Effector CD8-positive, alpha-beta T cell (primary cell): Measurements from ENCODE around the gene ICA1L.
"Not testable (repeated sequence)": the region's sequence is repeated elsewhere in the genome, so short reads cannot be mapped to it uniquely, and the experiment has no call there.

Experiments
- DNase-seq: peaks from one replicate; lab custom pipeline; 2025; lab: John Stamatoyannopoulos, UW
- total RNA-seq, 4 experiments: gene quantifications; one replicate each; lab custom pipeline; 2026; lab: John Stamatoyannopoulos, UW

Gene ICA1L
- 4.0 to 4.2 (median 4.1) reads per million in 4 experiments for total RNA-seq

DNA sequence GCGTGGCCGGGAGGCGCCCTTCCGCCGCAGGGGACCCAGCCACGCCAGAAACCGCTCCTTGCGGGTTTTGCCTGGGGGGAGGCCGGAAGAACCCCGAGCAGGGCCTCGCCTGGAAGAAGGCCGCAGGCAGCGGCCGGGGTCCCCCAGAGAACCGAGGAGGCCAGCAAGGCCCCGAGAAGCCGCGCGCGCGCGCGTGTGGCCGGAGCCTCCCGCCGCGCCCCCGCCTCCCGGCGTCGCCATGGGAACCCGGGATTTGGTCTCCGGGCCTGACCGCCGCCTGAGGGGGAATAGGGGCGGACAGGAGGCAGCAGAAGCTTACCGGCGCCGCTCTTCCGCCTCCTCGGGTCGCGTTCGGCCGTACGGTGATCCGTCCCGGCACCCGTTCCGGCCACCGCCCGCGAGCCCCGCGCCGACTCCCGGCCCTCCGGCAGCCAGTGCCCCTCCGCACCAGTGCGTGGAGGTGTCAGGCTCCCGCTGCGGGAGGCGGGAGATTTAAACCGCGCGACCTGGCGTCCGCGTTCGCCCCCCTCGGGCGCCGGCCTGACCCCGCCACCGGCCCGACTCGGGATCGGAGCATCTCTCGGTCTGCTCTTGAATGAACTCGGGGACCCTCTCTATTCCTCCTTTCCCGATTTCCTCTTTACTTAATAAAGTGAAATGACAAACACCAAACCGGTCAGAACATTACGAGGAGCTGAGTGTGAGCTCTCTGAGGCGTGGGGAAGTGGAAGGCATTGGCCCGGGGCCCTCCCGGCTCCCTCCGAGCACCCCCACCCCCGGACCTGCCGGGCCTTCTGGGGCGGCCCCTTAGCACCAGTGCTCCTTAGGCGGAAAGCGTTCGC is at the start of gene ICA1L:
ICA1L (minus strand) TSS at position 467 of the 842 bp plus-strand sequence. CDS start 42,757 bp downstream, outside the sequence.
- peak; percentile 29 for DNase-seq

- DNase-seq, result no peak
These were observed 47.3 kb upstream of the ICA1L start for GRCh38 chr2:202918860-202919259.

- DNase-seq, result not testable (repeated sequence)
These were observed 41.0 kb upstream of the ICA1L start for GRCh38 chr2:202912342-202913201.

DNA sequence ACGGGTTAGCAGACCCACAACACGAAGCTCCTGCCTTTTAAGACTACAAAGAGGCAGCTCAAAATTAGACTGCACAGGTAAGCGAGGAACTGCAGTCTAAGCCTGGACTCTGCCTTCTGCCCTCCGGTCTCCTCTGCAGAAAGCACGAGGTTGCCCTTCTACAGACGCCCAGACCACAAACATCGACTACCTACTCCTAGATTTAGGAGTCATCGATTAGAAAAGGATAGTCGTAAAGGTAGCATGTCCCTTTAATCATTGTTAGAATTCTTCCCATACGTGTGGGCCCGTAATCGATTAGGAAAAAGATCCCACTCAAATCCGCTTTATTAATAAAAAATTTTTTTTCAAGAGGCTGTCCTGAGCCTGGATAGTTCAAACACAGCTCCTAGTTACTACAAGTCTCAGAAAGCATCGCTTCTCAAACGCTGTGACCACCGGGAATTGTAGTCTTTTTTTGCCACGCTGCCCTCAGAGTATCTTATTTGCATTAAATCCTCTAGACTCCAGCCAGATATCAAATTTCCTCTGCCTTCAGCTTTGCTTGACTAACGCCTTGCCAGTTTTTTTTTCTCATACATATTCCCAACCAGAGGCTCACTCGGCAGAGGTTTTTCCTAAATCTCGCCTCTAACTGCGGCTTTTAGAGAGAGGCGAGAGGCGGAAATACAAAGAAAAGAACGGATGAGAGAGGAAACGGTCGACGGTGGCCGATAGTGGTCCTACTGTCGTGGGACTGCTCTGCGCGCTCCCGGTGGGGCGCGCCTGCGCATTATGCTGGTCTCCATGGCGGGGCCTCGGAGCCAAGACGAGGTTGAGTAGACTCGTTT is 40.2 kb upstream of the ICA1L start, which contains the start of the genes CARF and WDR12:
CARF (plus strand) TSS at position 764 of the 830 bp plus-strand sequence. CDS start 29,628 bp downstream, outside the sequence.
WDR12 (minus strand) TSS at position 162 of the 830 bp plus-strand sequence. CDS start 197 bp downstream, outside the sequence.
- DNase-seq, result peak; percentile 80

GRCh38 chr2:202911203-202911511 is 39.6 kb upstream of the ICA1L start:
- no peak for DNase-seq

- DNase-seq, result no peak
These were observed 39.1 kb upstream of the ICA1L start for GRCh38 chr2:202910698-202911097.

DNA sequence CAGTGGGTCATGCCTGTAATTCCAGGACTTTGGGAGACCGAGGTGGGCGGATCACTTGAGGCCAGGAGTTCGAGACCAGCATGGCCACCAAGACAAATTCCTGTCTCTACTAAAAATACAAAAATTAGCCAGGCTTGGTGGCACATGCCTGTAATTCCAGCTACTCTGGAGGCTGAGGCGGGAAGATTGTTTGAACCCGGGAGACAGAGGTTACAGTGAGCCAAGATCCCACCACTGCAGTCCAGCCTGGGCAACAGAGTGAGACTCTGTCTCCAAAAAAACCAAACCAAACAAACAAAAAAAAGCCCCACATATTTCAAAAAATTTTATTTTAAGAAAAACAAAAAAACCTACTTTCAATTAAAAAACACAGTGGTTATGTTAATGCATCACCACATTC is 38.7 kb upstream of the ICA1L start:
- DNase-seq, result not testable (repeated sequence)

DNA sequence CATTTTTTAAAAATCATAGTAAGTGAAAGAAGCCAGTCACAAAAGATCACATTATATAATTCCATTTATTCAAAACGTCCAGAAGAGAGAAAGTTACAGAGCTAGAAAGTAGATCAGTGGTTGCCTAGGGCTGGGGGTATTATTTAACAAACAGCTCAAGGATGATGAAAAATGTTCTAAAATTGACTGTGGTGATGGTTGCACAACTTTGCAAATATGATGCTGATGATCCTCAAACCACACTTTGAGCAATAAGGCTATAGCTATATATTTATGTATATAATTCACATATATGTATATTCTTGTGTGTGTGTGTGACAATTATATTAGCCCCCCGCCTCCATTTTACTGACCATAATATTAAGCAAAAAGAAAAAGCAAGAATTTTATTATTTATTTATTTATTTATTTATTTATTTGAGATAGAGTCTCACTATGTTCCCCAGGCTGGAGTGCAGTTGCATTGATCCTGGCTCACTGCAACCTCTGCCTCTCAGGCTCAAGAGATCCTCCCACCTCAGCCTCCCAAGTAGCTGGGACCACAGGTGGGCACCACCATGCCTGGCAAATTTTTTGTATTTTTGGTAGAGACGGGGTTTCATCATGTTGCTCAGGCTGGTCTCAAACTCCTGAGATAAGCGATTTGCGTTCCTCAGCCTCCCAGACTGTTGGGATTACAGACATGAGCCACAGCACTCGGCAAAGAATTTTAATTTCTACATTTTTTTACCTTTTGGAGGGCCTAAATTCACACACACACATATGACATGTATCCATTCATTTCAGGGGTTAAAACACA is 38.0 kb upstream of the ICA1L start:
- no peak for DNase-seq

DNA sequence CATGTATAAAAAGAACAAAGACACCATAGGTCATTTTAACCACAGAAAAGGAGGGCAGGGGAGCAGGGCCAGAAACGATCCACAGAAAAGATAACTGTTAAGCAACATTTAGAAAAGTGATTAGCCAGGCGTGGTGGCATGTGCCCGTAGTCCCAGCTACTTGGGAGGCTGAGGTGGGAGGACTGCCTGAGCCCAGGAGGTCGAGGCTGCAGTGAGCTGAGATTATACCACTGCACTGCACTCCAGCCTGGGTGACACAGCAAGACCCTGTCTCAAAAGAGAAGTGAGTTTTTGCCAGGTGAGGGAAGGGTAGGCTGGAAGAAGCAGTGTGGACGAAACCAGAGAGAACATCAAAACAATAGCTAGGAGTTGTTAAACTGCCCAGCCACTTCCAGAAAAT is 36.6 kb upstream of the ICA1L start:
- no peak for DNase-seq

DNA sequence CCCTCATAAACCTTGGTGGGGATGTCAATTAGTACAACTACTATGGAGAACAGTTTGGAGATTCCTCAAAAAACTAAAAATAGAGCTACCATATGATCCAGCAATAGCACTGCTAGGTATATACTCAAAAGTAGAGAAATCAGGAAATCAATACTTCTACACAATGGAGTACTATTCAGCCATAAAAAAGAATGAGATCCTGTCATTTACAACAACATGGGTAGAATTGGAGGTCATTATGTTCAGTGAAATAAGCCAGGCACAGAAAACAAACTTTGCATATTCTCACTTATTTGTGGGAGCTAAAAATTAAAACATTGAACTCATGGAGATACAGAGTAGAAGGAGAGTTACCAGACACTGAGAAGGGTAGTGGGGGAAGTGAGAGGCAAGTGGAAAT is 33.9 kb upstream of the ICA1L start:
- DNase-seq, result not testable (repeated sequence)

DNA sequence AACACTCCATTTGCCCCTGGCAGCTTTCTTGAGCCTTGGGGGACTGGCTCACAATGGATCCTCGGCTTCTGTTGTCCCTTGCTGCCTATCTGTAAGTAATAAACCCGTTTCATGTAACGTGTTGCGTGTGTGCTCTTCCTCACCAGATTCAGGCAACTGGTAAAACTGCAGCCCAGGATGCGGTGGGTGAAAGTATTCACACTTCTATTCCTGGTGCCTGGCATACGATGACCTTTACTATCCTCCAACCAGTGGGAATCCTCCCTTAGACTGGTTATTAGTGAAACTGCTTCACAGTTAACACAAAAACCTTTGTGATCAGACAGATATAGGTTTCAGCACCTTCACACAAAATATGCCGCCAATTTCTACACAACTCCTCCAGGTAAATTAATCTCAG is 13.6 kb upstream of the ICA1L start:
- no peak for DNase-seq

- DNase-seq, result no peak
These were observed 12.6 kb upstream of the ICA1L start for GRCh38 chr2:202883987-202884675.

GRCh38 chr2:202881570-202881969 is 10.0 kb upstream of the ICA1L start:
- DNase-seq, result no peak

- no peak for DNase-seq
These were observed 6.1 kb upstream of the ICA1L start for GRCh38 chr2:202877699-202878098.

DNA sequence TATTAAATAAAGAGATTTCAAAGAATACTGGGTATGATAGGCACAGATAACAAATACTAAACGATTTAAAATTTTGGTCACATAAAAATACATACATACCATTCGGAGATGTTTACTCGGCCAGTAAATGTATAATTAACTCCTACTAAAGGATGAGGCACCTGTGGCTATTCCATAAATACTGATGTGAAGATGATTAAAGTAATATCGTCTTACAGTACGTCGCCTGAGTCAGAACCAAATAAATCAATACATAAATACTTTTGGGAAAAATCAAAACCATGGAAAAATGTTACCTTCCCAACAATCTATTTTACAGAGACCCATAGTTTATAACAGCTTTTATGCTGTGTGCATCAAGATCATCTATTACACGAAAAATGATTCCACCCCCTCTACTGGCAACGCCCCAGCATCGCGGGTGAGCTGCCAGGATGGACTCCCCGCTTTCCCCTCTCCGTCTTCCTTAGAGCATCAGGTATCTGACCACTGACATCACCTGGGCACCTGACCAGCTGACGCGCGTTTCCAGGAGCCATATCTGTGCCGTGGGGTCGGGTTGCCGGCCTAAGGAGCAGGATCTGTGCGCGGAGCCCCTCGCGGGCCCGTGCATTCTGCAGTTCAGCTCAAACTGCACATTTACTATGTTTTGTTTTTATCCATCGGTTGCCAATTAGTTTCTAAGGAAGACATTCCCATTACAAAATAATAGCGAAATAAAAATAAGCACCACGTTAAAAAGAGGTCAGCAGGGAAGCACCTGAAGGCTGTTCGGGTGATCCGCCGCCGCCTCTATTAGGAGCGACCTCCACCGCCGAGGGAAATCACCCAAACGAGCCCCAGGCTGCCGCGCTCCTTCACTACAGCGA is 901 bp downstream of the ICA1L start:
- peak; percentile 33 for DNase-seq

DNA sequence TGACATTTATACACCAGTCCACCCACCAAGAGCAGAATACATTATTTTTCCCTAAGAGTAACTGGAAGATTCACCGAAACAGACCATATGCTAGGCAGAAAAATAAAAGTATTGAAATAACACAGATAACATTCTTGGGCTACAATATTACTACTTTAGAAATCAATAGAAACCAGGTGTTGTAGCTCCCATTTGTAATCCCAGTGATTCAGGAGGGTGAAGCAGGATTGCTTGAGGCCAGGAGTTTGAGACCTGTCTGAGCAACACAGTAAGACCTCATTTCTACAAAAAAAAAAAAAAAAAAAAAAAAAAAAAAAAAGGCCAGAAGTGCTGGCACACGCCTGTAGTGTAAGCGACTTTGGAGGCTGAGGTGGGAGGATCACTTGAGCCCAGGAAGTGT is 9.6 kb downstream of the ICA1L start:
- DNase-seq, result no peak

DNA sequence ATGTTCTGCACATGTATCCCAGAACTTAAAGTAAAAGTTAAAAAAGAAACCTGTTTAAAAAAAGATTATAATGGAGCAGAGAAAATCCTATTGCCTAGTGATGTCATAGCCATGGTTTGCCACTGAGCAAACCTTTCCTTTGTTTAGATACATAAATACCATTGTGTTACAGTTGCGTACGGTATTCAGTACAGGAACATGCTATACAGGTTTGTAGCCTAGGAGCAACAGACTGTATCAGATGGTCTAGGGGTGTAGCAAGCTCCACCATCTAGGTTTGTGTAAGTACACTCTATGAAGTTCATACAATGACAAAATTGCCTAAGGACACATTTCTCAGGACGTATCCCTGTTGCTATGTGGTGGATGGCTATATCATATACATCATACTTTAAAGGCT is 13.0 kb downstream of the ICA1L start:
- DNase-seq, result no peak

DNA sequence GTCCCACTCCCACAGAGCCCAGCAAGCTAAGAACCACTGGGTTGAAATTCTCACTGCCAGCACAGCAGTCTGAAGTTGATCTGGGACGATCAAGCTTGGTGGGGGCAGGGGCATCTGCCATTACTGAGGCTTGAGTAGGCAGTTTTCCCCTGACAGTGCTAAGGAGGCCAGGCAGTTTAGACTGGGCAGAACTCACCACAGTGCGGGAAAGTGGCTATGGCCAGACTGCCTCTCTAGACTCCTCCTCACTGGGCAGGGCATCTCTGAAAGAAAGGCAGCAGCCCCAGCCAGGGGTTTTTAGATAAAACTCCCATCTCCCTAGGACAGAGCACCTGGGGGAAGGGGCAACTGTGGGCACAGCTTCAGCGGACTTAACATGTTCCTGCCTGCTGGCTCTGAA is 22.2 kb downstream of the ICA1L start:
- DNase-seq, result not testable (repeated sequence)

DNA sequence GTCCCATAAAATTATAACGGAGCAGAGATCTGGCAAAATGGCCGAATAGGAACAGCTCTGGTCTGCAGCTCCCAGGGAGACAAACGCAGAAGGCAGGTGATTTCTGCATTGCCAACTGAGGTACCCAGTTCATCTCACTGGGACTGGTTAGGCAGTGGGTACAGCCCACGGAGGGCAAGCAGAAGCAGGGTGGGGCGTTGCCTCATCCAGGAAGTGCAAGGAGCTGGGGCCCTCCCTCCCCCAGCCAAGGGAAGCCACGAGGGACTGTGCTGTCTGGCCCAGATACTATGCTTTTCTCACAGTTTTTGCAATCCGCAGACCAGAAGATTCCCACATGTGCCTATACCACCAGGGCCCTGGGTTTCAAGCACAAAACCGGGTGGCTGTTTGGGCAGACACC is 22.8 kb downstream of the ICA1L start:
- no peak for DNase-seq
